Mammary epithelial cell (primary cell): ENCODE data around the gene MTAP.

Source experiments
- CTCF ChIP-seq, 2 donors: IDR thresholded peaks in 1 of 2; conservative IDR thresholded peaks in 1 of 2; 2 replicates each; pipeline ENCODE4 v1.5.1; 2011 to 2012; ENCODE audit warnings: inconsistent platforms in 2 of 2, low read length in 2 of 2, mild to moderate bottlenecking in 2 of 2, control low read depth in 1 of 2, low read depth in 1 of 2; ENCODE audit not compliant: insufficient read depth in 1 of 2; ENCODE audit errors: extremely low read depth in 1 of 2
- EZH2 ChIP-seq: IDR thresholded peaks from 2 replicates; pipeline ENCODE4 v1.6.1; 2012; ENCODE audit warnings: low read length, inconsistent platforms, borderline replicate concordance

GRCh38 chr9:21969951-21970799 is 167.7 kb downstream of the MTAP start:
- no peak for TF ChIP-seq CTCF (conservative IDR thresholded peaks at IDR 0.05 in 1 of 2, IDR thresholded peaks at IDR 0.05 in 1 of 2; ENCODE audit: extremely low read depth in 1 of 2, insufficient read depth in 1 of 2, low read depth in 1 of 2, low read length in 2 of 2)
- TF ChIP-seq EZH2, result no peak
